Neural cell (in vitro differentiated cells): Measurements from ENCODE around the gene PPP1R9B.

ENCODE experiments used
- EP300 ChIP-seq: fragments of 450-650 bp; conservative IDR thresholded peaks from 2 replicates; pipeline ENCODE4 v1.6.1; 2014; ENCODE audit warnings: antibody characterized with exemption, mild to moderate bottlenecking, moderate library complexity; ENCODE audit not compliant: poor library complexity, severe bottlenecking
- POLR2AphosphoS5 ChIP-seq: IDR thresholded peaks from 2 replicates; pipeline ENCODE4 v1.6.1; 2012
- TAF1 ChIP-seq: IDR thresholded peaks from 2 replicates; pipeline ENCODE4 v1.6.1; 2012; ENCODE audit warnings: low read depth
- TF ChIP-seq, protein P1 (sequence below): fragments of 450-650 bp; IDR thresholded peaks from 2 replicates; pipeline ENCODE4 v1.5.1; 2014; ENCODE audit warnings: antibody characterized with exemption, mild to moderate bottlenecking, moderate library complexity; ENCODE audit not compliant: poor library complexity, severe bottlenecking
- TF ChIP-seq, protein P2 (sequence below): IDR thresholded peaks from 2 replicates; pipeline ENCODE4 v1.6.1; 2012; ENCODE audit warnings: borderline replicate concordance

DNA sequence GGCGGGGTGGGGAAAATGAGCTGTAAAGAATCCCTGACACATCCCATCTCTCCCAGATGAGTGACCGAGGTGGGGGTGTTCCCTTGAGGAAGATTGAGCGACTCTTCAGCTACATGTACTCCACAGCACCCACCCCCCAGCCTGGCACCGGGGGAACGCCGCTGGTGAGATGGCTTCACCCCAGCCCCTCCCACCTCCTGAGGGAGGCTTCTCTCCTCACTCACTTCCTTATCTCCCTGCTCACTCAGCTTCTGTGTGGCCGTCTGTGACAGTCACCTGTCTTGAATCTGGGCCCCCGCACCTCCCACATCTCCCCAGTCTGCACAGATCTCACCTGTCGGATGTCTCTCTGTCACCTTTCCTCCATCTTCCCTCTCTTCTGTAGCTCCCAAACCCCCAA lies 41.9 kb downstream of the PPP1R9B start:
- TF ChIP-seq TAF1 (no peak), POLR2AphosphoS5 (no peak), EP300 (no peak)
- TF ChIP-seq, protein P1, sequence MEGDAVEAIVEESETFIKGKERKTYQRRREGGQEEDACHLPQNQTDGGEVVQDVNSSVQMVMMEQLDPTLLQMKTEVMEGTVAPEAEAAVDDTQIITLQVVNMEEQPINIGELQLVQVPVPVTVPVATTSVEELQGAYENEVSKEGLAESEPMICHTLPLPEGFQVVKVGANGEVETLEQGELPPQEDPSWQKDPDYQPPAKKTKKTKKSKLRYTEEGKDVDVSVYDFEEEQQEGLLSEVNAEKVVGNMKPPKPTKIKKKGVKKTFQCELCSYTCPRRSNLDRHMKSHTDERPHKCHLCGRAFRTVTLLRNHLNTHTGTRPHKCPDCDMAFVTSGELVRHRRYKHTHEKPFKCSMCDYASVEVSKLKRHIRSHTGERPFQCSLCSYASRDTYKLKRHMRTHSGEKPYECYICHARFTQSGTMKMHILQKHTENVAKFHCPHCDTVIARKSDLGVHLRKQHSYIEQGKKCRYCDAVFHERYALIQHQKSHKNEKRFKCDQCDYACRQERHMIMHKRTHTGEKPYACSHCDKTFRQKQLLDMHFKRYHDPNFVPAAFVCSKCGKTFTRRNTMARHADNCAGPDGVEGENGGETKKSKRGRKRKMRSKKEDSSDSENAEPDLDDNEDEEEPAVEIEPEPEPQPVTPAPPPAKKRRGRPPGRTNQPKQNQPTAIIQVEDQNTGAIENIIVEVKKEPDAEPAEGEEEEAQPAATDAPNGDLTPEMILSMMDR = no peak
- TF ChIP-seq, protein P2, sequence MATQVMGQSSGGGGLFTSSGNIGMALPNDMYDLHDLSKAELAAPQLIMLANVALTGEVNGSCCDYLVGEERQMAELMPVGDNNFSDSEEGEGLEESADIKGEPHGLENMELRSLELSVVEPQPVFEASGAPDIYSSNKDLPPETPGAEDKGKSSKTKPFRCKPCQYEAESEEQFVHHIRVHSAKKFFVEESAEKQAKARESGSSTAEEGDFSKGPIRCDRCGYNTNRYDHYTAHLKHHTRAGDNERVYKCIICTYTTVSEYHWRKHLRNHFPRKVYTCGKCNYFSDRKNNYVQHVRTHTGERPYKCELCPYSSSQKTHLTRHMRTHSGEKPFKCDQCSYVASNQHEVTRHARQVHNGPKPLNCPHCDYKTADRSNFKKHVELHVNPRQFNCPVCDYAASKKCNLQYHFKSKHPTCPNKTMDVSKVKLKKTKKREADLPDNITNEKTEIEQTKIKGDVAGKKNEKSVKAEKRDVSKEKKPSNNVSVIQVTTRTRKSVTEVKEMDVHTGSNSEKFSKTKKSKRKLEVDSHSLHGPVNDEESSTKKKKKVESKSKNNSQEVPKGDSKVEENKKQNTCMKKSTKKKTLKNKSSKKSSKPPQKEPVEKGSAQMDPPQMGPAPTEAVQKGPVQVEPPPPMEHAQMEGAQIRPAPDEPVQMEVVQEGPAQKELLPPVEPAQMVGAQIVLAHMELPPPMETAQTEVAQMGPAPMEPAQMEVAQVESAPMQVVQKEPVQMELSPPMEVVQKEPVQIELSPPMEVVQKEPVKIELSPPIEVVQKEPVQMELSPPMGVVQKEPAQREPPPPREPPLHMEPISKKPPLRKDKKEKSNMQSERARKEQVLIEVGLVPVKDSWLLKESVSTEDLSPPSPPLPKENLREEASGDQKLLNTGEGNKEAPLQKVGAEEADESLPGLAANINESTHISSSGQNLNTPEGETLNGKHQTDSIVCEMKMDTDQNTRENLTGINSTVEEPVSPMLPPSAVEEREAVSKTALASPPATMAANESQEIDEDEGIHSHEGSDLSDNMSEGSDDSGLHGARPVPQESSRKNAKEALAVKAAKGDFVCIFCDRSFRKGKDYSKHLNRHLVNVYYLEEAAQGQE = no peak
